Breast epithelium (tissue), 4 donors: ENCODE data around the gene SSR4. TPM values are rescaled to one million over a fixed set of nuclear protein-coding genes. Genes with fewer than 3 reads are reported as not detected.
A peak's percentile ranks its signal among the peaks of the same experiment; 100 is the strongest.

Experiments
- DNase-seq, 2 donors: peaks; one replicate each; pipeline ENCODE4 v3.0.0-alpha.2; 2019; ENCODE audit warnings: low spot score in 2 of 2
- H3K27ac ChIP-seq, 2 donors: fragments of 200-600 bp; sonication (generic) in 1 of 2; one replicate each; pipeline ENCODE4 v1.5.1; 2016 to 2019; ENCODE audit warnings: mild to moderate bottlenecking in 1 of 2
- H3K27me3 ChIP-seq, 2 donors: fragments of 200-600 bp; sonication (generic) in 1 of 2; one replicate each; pipeline versions ENCODE4 v1.5.1 to v1.6.0; 2017 to 2019; ENCODE audit warnings: control low read depth in 1 of 2, mild to moderate bottlenecking in 1 of 2
- H3K36me3 ChIP-seq: fragments of 200-600 bp; one replicate; pipeline ENCODE4 v1.5.1; 2019
- H3K4me1 ChIP-seq, 2 donors: fragments of 200-600 bp; sonication (generic); one replicate each; pipeline ENCODE4 v1.5.1; 2016 to 2019; ENCODE audit warnings: control low read depth in 1 of 2
- H3K4me3 ChIP-seq, 3 donors: fragments of 200-600 bp; sonication (generic); 1 replicate in 2 of 3; 2 replicates in 1 of 3; pipeline ENCODE4 v1.5.1; 2016 to 2019; ENCODE audit warnings: mild to moderate bottlenecking in 3 of 3, moderate library complexity in 2 of 3
- H3K9me3 ChIP-seq, 2 donors: fragments of 200-600 bp; sonication (generic) in 1 of 2; one replicate each; pipeline ENCODE4 v1.5.1; 2016 to 2019; ENCODE audit warnings: control low read depth in 1 of 2
- POLR2A ChIP-seq: fragments of 450-650 bp; IDR thresholded peaks from one replicate; pipeline ENCODE4 v1.6.1; 2016; ENCODE audit warnings: antibody characterized with exemption, mild to moderate bottlenecking, moderate library complexity
- POLR2AphosphoS5 ChIP-seq, 3 donors: sonication (generic); formaldehyde crosslinking; IDR thresholded peaks; one replicate each; pipeline ENCODE4 v1.6.1; 2017; ENCODE audit warnings: antibody characterized with exemption in 3 of 3
- intact Hi-C: fragments of 100-400 bp; cut with DNase I; formaldehyde crosslinking; loops from one replicate; pipeline ENCODE4 v1.15.1; 2023; ENCODE audit warnings: low total_unique reads
- total RNA-seq, 3 donors: library from RNA; depleted of rRNA; stranded (reverse); fragments of >200 nt; gene quantifications; one replicate each; pipeline ENCODE4 v1.1.0, GENCODE V29; 2016
- TF ChIP-seq, protein P1 (sequence below), 3 donors: fragments of 450-650 bp; IDR thresholded peaks; one replicate each; pipeline ENCODE4 v1.5.1; 2016 to 2017; ENCODE audit warnings: antibody characterized with exemption in 3 of 3, mild to moderate bottlenecking in 3 of 3, moderate library complexity in 3 of 3

SSR4 gene
- total RNA-seq, 3 donors from 2014 or later, result 112 to 252 (median 182) TPM

DNA sequence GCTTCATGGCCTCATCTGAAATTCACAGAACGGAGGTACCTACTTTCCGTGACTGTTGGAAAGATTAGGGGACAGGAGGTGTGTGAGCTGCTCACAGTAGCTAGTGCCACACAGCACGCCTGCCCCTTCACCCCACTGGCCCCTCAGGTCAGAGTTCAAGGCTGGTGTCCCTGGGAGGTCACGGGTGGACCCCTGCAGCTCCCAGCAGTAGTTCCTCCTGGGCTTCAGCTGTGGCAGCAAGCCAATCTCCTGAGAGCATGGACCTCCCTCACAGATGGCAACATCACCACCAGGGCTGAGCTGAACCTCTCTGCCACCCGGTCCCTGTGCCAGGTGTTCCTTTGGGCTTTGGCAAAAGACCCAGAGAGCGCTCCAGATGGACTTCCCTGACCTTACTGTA lies 2.1 kb upstream of the SSR4 start:
- intact Hi-C loops, result loop anchor here (10.0 kb wide), 1 partner anchor 162 kb away; no protein-coding TSS in a partner anchor
- no peak overlapping the region for H3K4me3 ChIP-seq
- DNase-seq, result no peak
- H3K27me3 ChIP-seq, result peaks cover 0 to 43% of the 10 kb centered on the region in 2 donors
- H3K9me3 ChIP-seq, result peaks cover 10 to 11% of the 10 kb centered on the region in 2 donors
- TF ChIP-seq, protein P1, sequence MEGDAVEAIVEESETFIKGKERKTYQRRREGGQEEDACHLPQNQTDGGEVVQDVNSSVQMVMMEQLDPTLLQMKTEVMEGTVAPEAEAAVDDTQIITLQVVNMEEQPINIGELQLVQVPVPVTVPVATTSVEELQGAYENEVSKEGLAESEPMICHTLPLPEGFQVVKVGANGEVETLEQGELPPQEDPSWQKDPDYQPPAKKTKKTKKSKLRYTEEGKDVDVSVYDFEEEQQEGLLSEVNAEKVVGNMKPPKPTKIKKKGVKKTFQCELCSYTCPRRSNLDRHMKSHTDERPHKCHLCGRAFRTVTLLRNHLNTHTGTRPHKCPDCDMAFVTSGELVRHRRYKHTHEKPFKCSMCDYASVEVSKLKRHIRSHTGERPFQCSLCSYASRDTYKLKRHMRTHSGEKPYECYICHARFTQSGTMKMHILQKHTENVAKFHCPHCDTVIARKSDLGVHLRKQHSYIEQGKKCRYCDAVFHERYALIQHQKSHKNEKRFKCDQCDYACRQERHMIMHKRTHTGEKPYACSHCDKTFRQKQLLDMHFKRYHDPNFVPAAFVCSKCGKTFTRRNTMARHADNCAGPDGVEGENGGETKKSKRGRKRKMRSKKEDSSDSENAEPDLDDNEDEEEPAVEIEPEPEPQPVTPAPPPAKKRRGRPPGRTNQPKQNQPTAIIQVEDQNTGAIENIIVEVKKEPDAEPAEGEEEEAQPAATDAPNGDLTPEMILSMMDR (IDR thresholded peaks at IDR 0.05), result no peak
- TF ChIP-seq POLR2AphosphoS5 (IDR thresholded peaks at IDR 0.05) (no peak), POLR2A (no peak)
- no peaks in the 10 kb centered on the region for H3K36me3 ChIP-seq
- no peaks in the 10 kb centered on the region for H3K4me1 ChIP-seq
- no peak overlapping the region for H3K27ac ChIP-seq

DNA sequence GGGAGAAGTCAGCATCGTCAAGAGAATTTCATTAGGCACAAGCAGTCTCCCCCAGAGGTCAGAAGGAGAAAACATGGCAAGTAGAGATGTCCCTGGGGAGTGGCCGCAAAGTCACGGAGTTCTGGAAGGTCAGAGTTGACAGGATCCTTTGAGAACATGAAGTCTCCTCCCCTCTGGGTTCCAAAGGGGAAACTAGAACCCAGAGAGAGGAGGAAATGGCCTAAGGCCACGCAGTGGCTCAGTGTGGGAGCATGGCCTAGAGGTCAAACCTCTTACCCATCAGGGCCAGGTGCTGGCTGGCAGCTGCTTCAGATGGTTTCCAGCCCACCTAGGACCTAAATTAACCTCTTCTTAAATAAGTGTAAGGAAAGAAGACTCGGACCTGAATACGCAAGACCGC lies 1.2 kb upstream of the SSR4 start:
- Histone ChIP-seq H3K36me3 (no peaks in the 10 kb centered on the region), H3K27ac (peak overlapping the region; percentile 89 to 97), H3K9me3 (peaks cover 11 to 13% of the 10 kb centered on the region in 2 donors), H3K4me3 (peak overlapping the region; percentile 56 to 83 (median 65)), H3K4me1 (no peaks in the 10 kb centered on the region), H3K27me3 (peaks cover 0 to 34% of the 10 kb centered on the region in 2 donors)
- TF ChIP-seq, protein P1 (IDR thresholded peaks at IDR 0.05), result no peak
- no peak for TF ChIP-seq POLR2AphosphoS5 (IDR thresholded peaks at IDR 0.05)
- TF ChIP-seq POLR2A, result no peak
- DNase-seq, result no peak
- intact Hi-C loops, result loop anchor here (10.0 kb wide), 1 partner anchor 162 kb away; no protein-coding TSS in a partner anchor

GRCh38 chrX:153794897-153795816 lies 689 bp downstream of the SSR4 start:
- peak overlapping the region; percentile 89 to 97 for H3K27ac ChIP-seq
- intact Hi-C loops, result loop anchor here (10.0 kb wide), 1 partner anchor 160 kb away; no protein-coding TSS in a partner anchor
- no peaks in the 10 kb centered on the region for H3K36me3 ChIP-seq
- TF ChIP-seq POLR2A, result no peak
- TF ChIP-seq POLR2AphosphoS5 (IDR thresholded peaks at IDR 0.05), result no peak
- TF ChIP-seq, protein P1 (IDR thresholded peaks at IDR 0.05), result no peak
- H3K4me3 ChIP-seq, result peak overlapping the region; percentile 56 to 83 (median 65)
- H3K4me1 ChIP-seq, result no peaks in the 10 kb centered on the region
- DNase-seq, result no peak
- H3K27me3 ChIP-seq, result peaks cover 0 to 35% of the 10 kb centered on the region in 2 donors
- H3K9me3 ChIP-seq, result peaks cover 11 to 13% of the 10 kb centered on the region in 2 donors

GRCh38 chrX:153797415-153798015 lies 3.0 kb downstream of the SSR4 start:
- Histone ChIP-seq H3K4me1 (no peaks in the 10 kb centered on the region), H3K9me3 (peaks cover 11 to 13% of the 10 kb centered on the region in 2 donors), H3K27ac (no peak overlapping the region), H3K36me3 (no peaks in the 10 kb centered on the region), H3K4me3 (no peak overlapping the region), H3K27me3 (peaks cover 0 to 28% of the 10 kb centered on the region in 2 donors)
- no peak for TF ChIP-seq POLR2A
- TF ChIP-seq, protein P1 (IDR thresholded peaks at IDR 0.05), result no peak
- no peak for TF ChIP-seq POLR2AphosphoS5 (IDR thresholded peaks at IDR 0.05)
- DNase-seq, result no peak
- intact Hi-C loops, result loop anchor here (10.0 kb wide), 1 partner anchor 157 kb away; no protein-coding TSS in a partner anchor
